ENCODE results near the gene PAQR4. TPM values are rescaled to one million over a fixed set of nuclear protein-coding genes. Genes with fewer than 3 reads are reported as not detected.

PAQR4 gene
- total and polyA plus RNA-seq, 7 experiments from 2014 or later = 0.40 to 39.4 (median 0.70) TPM; not detected in 1

- H3K36me3 ChIP-seq (ENCODE audit: control insufficient read depth in 2 of 3, insufficient read depth in 3 of 3, low read length in 3 of 3) = peaks cover 0 to 18% (median 0%) of the 10 kb centered on the region in 3 experiments
- Mint-ChIP-seq H3K36me3 (peaks cover 0 to 14% (median 3%) of the 10 kb centered on the region in 5 donors), H3K27ac (peak overlapping the region; percentile 78 to 99 (median 94)), H3K4me3 (peak overlapping the region in 9 of 10 donors; percentile 87 to 98 (median 93)), H3K4me1 (peaks cover 12 to 64% (median 44%) of the 10 kb centered on the region in 7 donors), H3K27me3 (peaks cover 0 to 12% (median 0%) of the 10 kb centered on the region in 5 donors), H3K9me3 (no peaks in the 10 kb centered on the region)
- H3K27ac ChIP-seq (ENCODE audit: low read depth, low read length) = peak overlapping the region; percentile 98
- no peak for ATAC-seq
- ChIA-PET CTCF (interaction anchor here (0.7 to 3.3 kb wide), 4 partner anchors 9 to 251 kb away, joined by 3 to 11 read pairs (median 4); partner anchors contain the start of gene ZNF213), POLR2A (interaction anchor here (0.6 to 2.9 kb wide), 5 partner anchors 10 to 45 kb away, joined by 3 to 11 read pairs (median 5); no protein-coding TSS in a partner anchor)
- intact Hi-C loops (cut with micrococcal nuclease) = loop anchor here (2.0 to 10.0 kb wide), 7 partner anchors 110 to 1230 kb away; partner anchors contain the start of genes CEMP1 (in 1 of the 2), CLUAP1 (in 1 of the 2), FLYWCH1 (in 1 of the 2) and FLYWCH2 (in 1 of the 2)
- no peaks in the 10 kb centered on the region for H3K9me3 ChIP-seq (ENCODE audit: control insufficient read depth in 2 of 3, low read length in 3 of 3)
- H3K27me3 ChIP-seq (ENCODE audit: control insufficient read depth in 2 of 2, insufficient read depth in 2 of 2, low read length in 2 of 2) = no peaks in the 10 kb centered on the region
- H3K4me1 ChIP-seq (ENCODE audit: control insufficient read depth in 2 of 2, insufficient read depth in 2 of 2, low read length in 2 of 2) = peaks cover 36 to 43% of the 10 kb centered on the region in 2 donors
- peak in 2 of 9 donors; percentile 75 to 88 for DNase-seq
- H3K4me3 ChIP-seq (ENCODE audit: low read length) = no peak overlapping the region
Observed at GRCh38 chr16:3022208-3022683, 53.1 kb downstream of the PAQR4 start.

DNA sequence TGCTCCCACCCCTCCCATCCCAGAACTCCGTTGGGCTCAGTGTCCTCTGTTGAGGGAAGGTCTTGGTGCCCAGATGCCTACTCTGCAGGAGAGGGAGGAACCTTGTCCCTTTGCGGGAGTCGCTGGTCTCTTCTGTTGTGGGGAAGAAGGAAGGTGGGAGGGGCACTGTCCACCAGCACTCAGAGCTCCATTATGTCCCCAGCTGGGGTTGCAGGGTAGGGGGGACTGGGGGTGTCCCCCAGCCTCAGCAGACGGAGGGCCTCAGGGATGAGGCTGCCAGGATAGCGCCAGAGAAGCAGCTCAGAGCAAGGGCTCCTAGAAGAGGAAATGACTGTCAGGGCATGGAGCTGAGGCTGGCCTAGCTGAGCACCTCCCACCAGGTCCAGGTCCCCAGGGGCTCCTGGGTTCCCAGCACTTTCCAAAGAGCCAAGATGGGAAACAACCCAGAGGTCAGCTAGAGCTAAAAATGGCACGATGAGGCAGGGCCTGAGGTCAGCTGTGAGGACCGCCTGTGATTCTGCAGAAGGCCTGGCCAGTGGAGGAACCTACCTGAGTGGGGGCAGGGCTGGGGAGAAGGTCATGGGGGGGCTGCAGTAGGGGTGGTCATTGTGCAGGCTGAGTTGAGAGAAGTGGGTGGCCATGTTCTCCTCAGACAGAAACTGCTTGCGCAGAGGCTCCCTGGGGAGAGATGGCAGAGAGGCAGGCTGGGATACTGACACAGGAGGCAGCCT is 53.7 kb downstream of the PAQR4 start:
- no peak overlapping the region for H3K4me3 ChIP-seq (ENCODE audit: low read length)
- H3K9me3 ChIP-seq (ENCODE audit: control insufficient read depth in 2 of 3, low read length in 3 of 3) = no peaks in the 10 kb centered on the region
- H3K27me3 ChIP-seq (ENCODE audit: control insufficient read depth in 2 of 2, insufficient read depth in 2 of 2, low read length in 2 of 2) = no peaks in the 10 kb centered on the region
- peak overlapping the region; percentile 98 for H3K27ac ChIP-seq (ENCODE audit: low read depth, low read length)
- H3K4me1 Mint-ChIP-seq = peaks cover 12 to 64% (median 44%) of the 10 kb centered on the region in 7 donors
- peaks cover 0 to 14% (median 3%) of the 10 kb centered on the region in 5 donors for H3K36me3 Mint-ChIP-seq
- peak overlapping the region; percentile 84 to 99 (median 94) for H3K27ac Mint-ChIP-seq
- ATAC-seq (no peak), DNase-seq (no peak)
- ChIA-PET CTCF (interaction anchor here (1.0 to 3.3 kb wide), 3 partner anchors 9 to 112 kb away, joined by 3 to 11 read pairs (median 5); partner anchors contain the start of gene ZNF213), POLR2A (interaction anchor here (0.6 to 2.9 kb wide), 9 partner anchors 9 to 112 kb away, joined by 3 to 11 read pairs (median 4); partner anchors contain the start of genes CLDN9 and ZNF213)
- H3K9me3 Mint-ChIP-seq = no peaks in the 10 kb centered on the region
- H3K36me3 ChIP-seq (ENCODE audit: control insufficient read depth in 2 of 3, insufficient read depth in 3 of 3, low read length in 3 of 3) = peaks cover 0 to 20% (median 0%) of the 10 kb centered on the region in 3 experiments
- H3K4me3 Mint-ChIP-seq = peak overlapping the region; percentile 78 to 98 (median 92)
- peaks cover 36 to 43% of the 10 kb centered on the region in 2 donors for H3K4me1 ChIP-seq (ENCODE audit: control insufficient read depth in 2 of 2, insufficient read depth in 2 of 2, low read length in 2 of 2)
- peaks cover 0 to 12% (median 0%) of the 10 kb centered on the region in 5 donors for H3K27me3 Mint-ChIP-seq
- intact Hi-C loops (cut with micrococcal nuclease) = loop anchor here (2.0 to 10.0 kb wide), 7 partner anchors 111 to 1229 kb away; partner anchors contain the start of genes CEMP1 (in 1 of the 2), CLUAP1 (in 1 of the 2), FLYWCH1 (in 1 of the 2) and FLYWCH2 (in 1 of the 2)

Other genes starting within 250 kb of the PAQR4 start
- 1 to 10 TPM in 2 of 5 experiments, under 1 TPM in 3; 0.32 to 1.6 (median 0.98) TPM for gene PRSS27, start 249.1 kb upstream of the PAQR4 start, total RNA-seq
- gene PRSS27, start 249.1 kb upstream of the PAQR4 start, polyA plus RNA-seq = under 1 TPM in 1 of 2 donors, not detected in 1; 0.39 TPM
- gene SRRM2, start 216.7 kb upstream of the PAQR4 start, total RNA-seq = 1,000 to 10,000 TPM in 4 of 5 experiments, 100 to 1,000 TPM in 1; 590 to 1,259 (median 1,020) TPM
- 100 to 1,000 TPM in 1 of 2 donors, 10 to 100 TPM in 1; 52.1 to 119 TPM for gene SRRM2, start 216.7 kb upstream of the PAQR4 start, polyA plus RNA-seq
- 100 to 1,000 TPM in 2 of 5 experiments, 10 to 100 TPM in 3; 65.3 to 242 (median 99.3) TPM for gene ELOB, start 192.1 kb upstream of the PAQR4 start, total RNA-seq
- 100 to 1,000 TPM; 136 to 252 TPM for gene ELOB, start 192.1 kb upstream of the PAQR4 start, polyA plus RNA-seq
- under 1 TPM in 1 of 5 experiments, not detected in 4; 0.19 TPM for gene PRSS33, start 181.8 kb upstream of the PAQR4 start, total RNA-seq
- not detected for gene PRSS33, start 181.8 kb upstream of the PAQR4 start, polyA plus RNA-seq
- gene PRSS41, start 170.9 kb upstream of the PAQR4 start, total RNA-seq = not detected
- not detected for gene PRSS41, start 170.9 kb upstream of the PAQR4 start, polyA plus RNA-seq
- 1 to 10 TPM in 4 of 5 experiments, not detected in 1; 1.1 to 7.9 (median 1.4) TPM for gene PRSS21, start 152.1 kb upstream of the PAQR4 start, total RNA-seq
- gene PRSS21, start 152.1 kb upstream of the PAQR4 start, polyA plus RNA-seq = 10 to 100 TPM in 1 of 2 donors, 1 to 10 TPM in 1; 1.9 to 11.2 TPM
- 10 to 100 TPM in 1 of 5 experiments, 1 to 10 TPM in 1, not detected in 3; 2.3 to 17.2 TPM for gene ZG16B, start 139.0 kb upstream of the PAQR4 start, total RNA-seq
- gene ZG16B, start 139.0 kb upstream of the PAQR4 start, polyA plus RNA-seq = not detected
- gene PRSS22, start 111.2 kb upstream of the PAQR4 start, total RNA-seq = under 1 TPM in 2 of 5 experiments, not detected in 3; 0.59 to 0.72 TPM
- not detected for gene PRSS22, start 111.2 kb upstream of the PAQR4 start, polyA plus RNA-seq
- 10 to 100 TPM; 13.6 to 30.4 (median 24.0) TPM for gene FLYWCH2, start 86.1 kb upstream of the PAQR4 start, total RNA-seq
- 10 to 100 TPM; 24.8 to 26.8 TPM for gene FLYWCH2, start 86.1 kb upstream of the PAQR4 start, polyA plus RNA-seq
- gene FLYWCH1, start 57.4 kb upstream of the PAQR4 start, total RNA-seq = 100 to 1,000 TPM in 2 of 5 experiments, 10 to 100 TPM in 3; 48.6 to 149 (median 87.0) TPM
- gene FLYWCH1, start 57.4 kb upstream of the PAQR4 start, polyA plus RNA-seq = 10 to 100 TPM; 12.4 to 30.0 TPM
- gene KREMEN2, start 5.1 kb upstream of the PAQR4 start, total RNA-seq = not detected
- not detected for gene KREMEN2, start 5.1 kb upstream of the PAQR4 start, polyA plus RNA-seq
- gene PKMYT1, start 11.1 kb downstream of the PAQR4 start, total RNA-seq = 10 to 100 TPM in 1 of 5 experiments, under 1 TPM in 1, not detected in 3; 0.93 to 89.1 TPM
- not detected for gene PKMYT1, start 11.1 kb downstream of the PAQR4 start, polyA plus RNA-seq
- under 1 TPM in 2 of 5 experiments, not detected in 3; 0.15 to 0.37 TPM for gene CLDN9, start 43.6 kb downstream of the PAQR4 start, total RNA-seq
- gene CLDN9, start 43.6 kb downstream of the PAQR4 start, polyA plus RNA-seq = not detected
- not detected for gene CLDN6, start 48.8 kb downstream of the PAQR4 start, total RNA-seq
- not detected for gene CLDN6, start 48.8 kb downstream of the PAQR4 start, polyA plus RNA-seq
- gene TNFRSF12A, start 51.0 kb downstream of the PAQR4 start, total RNA-seq = 1 to 10 TPM in 3 of 5 experiments, under 1 TPM in 2; 0.57 to 5.9 (median 1.1) TPM
- gene TNFRSF12A, start 51.0 kb downstream of the PAQR4 start, polyA plus RNA-seq = not detected
- 10 to 100 TPM; 11.5 to 29.6 (median 14.9) TPM for gene HCFC1R1, start 54.6 kb downstream of the PAQR4 start, total RNA-seq
- gene HCFC1R1, start 54.6 kb downstream of the PAQR4 start, polyA plus RNA-seq = 10 to 100 TPM; 12.0 to 24.6 TPM
- gene THOC6, start 54.7 kb downstream of the PAQR4 start, total RNA-seq = 10 to 100 TPM; 25.3 to 55.5 (median 26.0) TPM
- 10 to 100 TPM; 46.3 to 60.6 TPM for gene THOC6, start 54.7 kb downstream of the PAQR4 start, polyA plus RNA-seq
- 1 to 10 TPM in 1 of 5 experiments, not detected in 4; 1.0 TPM for gene BICDL2, start 67.6 kb downstream of the PAQR4 start, total RNA-seq
- gene BICDL2, start 67.6 kb downstream of the PAQR4 start, polyA plus RNA-seq = not detected
- gene MMP25, start 77.2 kb downstream of the PAQR4 start, total RNA-seq = 10 to 100 TPM in 2 of 5 experiments, 1 to 10 TPM in 1, under 1 TPM in 2; 0.73 to 64.4 (median 3.7) TPM
- gene MMP25, start 77.2 kb downstream of the PAQR4 start, polyA plus RNA-seq = under 1 TPM; 0.64 to 0.93 TPM
- gene IL32, start 96.3 kb downstream of the PAQR4 start, total RNA-seq = 1,000 to 10,000 TPM in 1 of 5 experiments, 100 to 1,000 TPM in 4; 351 to 3,697 (median 587) TPM
- 1,000 to 10,000 TPM; 1,418 to 1,605 TPM for gene IL32, start 96.3 kb downstream of the PAQR4 start, polyA plus RNA-seq
- gene ZSCAN10, start 129.9 kb downstream of the PAQR4 start, total RNA-seq = under 1 TPM in 3 of 5 experiments, not detected in 2; 0.22 to 0.61 (median 0.29) TPM
- gene ZSCAN10, start 129.9 kb downstream of the PAQR4 start, polyA plus RNA-seq = under 1 TPM in 1 of 2 donors, not detected in 1; 0.35 TPM
- under 1 TPM in 1 of 5 experiments, not detected in 4; 0.29 TPM for gene ZNF205, start 143.2 kb downstream of the PAQR4 start, total RNA-seq
- under 1 TPM in 1 of 2 donors, not detected in 1; 0.09 TPM for gene ZNF205, start 143.2 kb downstream of the PAQR4 start, polyA plus RNA-seq
- gene ZNF213, start 165.7 kb downstream of the PAQR4 start, total RNA-seq = 10 to 100 TPM in 3 of 5 experiments, 1 to 10 TPM in 2; 3.8 to 14.0 (median 11.8) TPM
- gene ZNF213, start 165.7 kb downstream of the PAQR4 start, polyA plus RNA-seq = 1 to 10 TPM; 1.7 to 3.4 TPM
- under 1 TPM in 2 of 5 experiments, not detected in 3; 0.38 to 0.41 TPM for gene OR1F1, start 218.9 kb downstream of the PAQR4 start, total RNA-seq
- gene OR1F1, start 218.9 kb downstream of the PAQR4 start, polyA plus RNA-seq = under 1 TPM in 1 of 2 donors, not detected in 1; 0.35 TPM